HEK293 (cell line): ENCODE data around the gene NAXE.

Source experiments
- CTCF ChIA-PET: fragments of 350-600 bp; formaldehyde crosslinking; extraction: SDS; loops from one replicate; lab custom pipeline; 2021; ENCODE audit warnings: antibody characterized with exemption; lab: Yijun Ruan, JAX
- POLR2A ChIA-PET: fragments of 300-600 bp; formaldehyde crosslinking; extraction: SDS; loops from one replicate; lab custom pipeline; 2020; ENCODE audit warnings: antibody characterized with exemption, inconsistent platforms; lab: Yijun Ruan, JAX
- H3K27ac ChIP-seq: fragments of 200-500 bp; sonication (Bioruptor generic); 2 replicates; pipeline ENCODE4 v1.5.1; 2014; ENCODE audit warnings: low read depth, low read length, control low read depth, inconsistent platforms; ENCODE audit errors: extremely low read depth
- H3K36me3 ChIP-seq, 2 experiments: fragments of 200-500 bp in 1 of 2; sonication (Bioruptor generic) in 1 of 2; 1 replicate in 1 of 2; 2 replicates in 1 of 2; pipeline ENCODE4 v1.5.1; 2014 to 2017; ENCODE audit warnings: inconsistent platforms in 2 of 2, low read length in 2 of 2; ENCODE audit not compliant: control insufficient read depth in 2 of 2, insufficient read depth in 1 of 2
- H3K4me1 ChIP-seq: fragments of 200-500 bp; sonication (Bioruptor generic); 2 replicates; pipeline ENCODE4 v1.5.1; 2014; ENCODE audit warnings: mild to moderate bottlenecking, low read length, inconsistent platforms; ENCODE audit not compliant: control insufficient read depth, insufficient read depth
- H3K4me3 ChIP-seq: 2 replicates; pipeline ENCODE4 v1.5.1; 2011; ENCODE audit warnings: low read depth, mild to moderate bottlenecking, control low read depth, low read length, moderate library complexity
- H3K9me3 ChIP-seq: fragments of 200-500 bp; sonication (Bioruptor generic); 2 replicates; pipeline ENCODE4 v1.5.1; 2014; ENCODE audit warnings: low read depth, low read length, inconsistent platforms; ENCODE audit not compliant: control insufficient read depth, insufficient read depth
- PBX3 ChIP-seq: sonication (generic); formaldehyde crosslinking; IDR thresholded peaks from 2 replicates; pipeline ENCODE4 v1.8.1; 2022; ENCODE audit warnings: mild to moderate bottlenecking, moderate library complexity, missing genetic modification reagents
- ZBTB17 ChIP-seq: fragments of 450-650 bp; formaldehyde crosslinking; IDR thresholded peaks from 2 replicates; pipeline ENCODE4 v1.5.1; 2016; ENCODE audit warnings: missing biosample characterization, missing genetic modification characterization
- ZBTB21 ChIP-seq: fragments of 450-650 bp; formaldehyde crosslinking; IDR thresholded peaks from 2 replicates; pipeline ENCODE4 v1.5.1; 2017; ENCODE audit warnings: missing biosample characterization, missing genetic modification characterization
- ZBTB48 ChIP-seq: fragments of 450-650 bp; formaldehyde crosslinking; IDR thresholded peaks from 2 replicates; pipeline ENCODE4 v1.5.1; 2016; ENCODE audit warnings: missing biosample characterization, missing genetic modification characterization
- ZFP37 ChIP-seq: fragments of 450-650 bp; formaldehyde crosslinking; IDR thresholded peaks from 2 replicates; pipeline ENCODE4 v1.5.1; 2016; ENCODE audit warnings: missing biosample characterization, missing genetic modification characterization
- ZNF121 ChIP-seq: fragments of 450-650 bp; formaldehyde crosslinking; IDR thresholded peaks from 2 replicates; pipeline ENCODE4 v1.5.1; 2016; ENCODE audit warnings: missing biosample characterization, missing genetic modification characterization
- ZNF24 ChIP-seq: fragments of 450-650 bp; formaldehyde crosslinking; IDR thresholded peaks from 2 replicates; pipeline ENCODE4 v1.5.1; 2016; ENCODE audit warnings: missing biosample characterization, missing genetic modification characterization
- ZNF423 ChIP-seq: fragments of 450-650 bp; formaldehyde crosslinking; IDR thresholded peaks from 2 replicates; pipeline ENCODE4 v1.5.1; 2016; ENCODE audit warnings: missing biosample characterization, missing genetic modification characterization
- ZNF488 ChIP-seq: fragments of 450-650 bp; formaldehyde crosslinking; IDR thresholded peaks from 2 replicates; pipeline ENCODE4 v1.5.1; 2016; ENCODE audit warnings: missing biosample characterization, missing genetic modification characterization
- ZNF560 ChIP-seq: fragments of 450-650 bp; formaldehyde crosslinking; IDR thresholded peaks from 2 replicates; pipeline ENCODE4 v1.5.1; 2017; ENCODE audit warnings: missing biosample characterization, missing genetic modification characterization, borderline replicate concordance
- ZNF645 ChIP-seq: fragments of 450-650 bp; formaldehyde crosslinking; IDR thresholded peaks from 2 replicates; pipeline ENCODE4; 2016; ENCODE audit warnings: missing biosample characterization, missing genetic modification characterization
- ZNF658 ChIP-seq: fragments of 450-650 bp; formaldehyde crosslinking; IDR thresholded peaks from 2 replicates; pipeline ENCODE4; 2016; ENCODE audit warnings: missing biosample characterization, missing genetic modification characterization
- ZNF768 ChIP-seq: fragments of 450-650 bp; formaldehyde crosslinking; IDR thresholded peaks from 2 replicates; pipeline ENCODE4 v1.5.1; 2018; ENCODE audit warnings: missing biosample characterization, mild to moderate bottlenecking, missing genetic modification characterization
- ZNF777 ChIP-seq: fragments of 450-650 bp; formaldehyde crosslinking; IDR thresholded peaks from 2 replicates; pipeline ENCODE4 v1.5.1; 2017; ENCODE audit warnings: missing biosample characterization, missing genetic modification characterization, borderline replicate concordance
- TF ChIP-seq, protein P1 (sequence below): fragments of 450-650 bp; formaldehyde crosslinking; IDR thresholded peaks from 2 replicates; pipeline ENCODE4 v1.5.1; 2016; ENCODE audit warnings: missing biosample characterization, missing genetic modification characterization
- TF ChIP-seq, protein P2 (sequence below): fragments of 450-650 bp; formaldehyde crosslinking; IDR thresholded peaks from 2 replicates; pipeline ENCODE4 v1.5.1; 2016; ENCODE audit warnings: missing biosample characterization, missing genetic modification characterization
- TF ChIP-seq, protein P3 (sequence below): fragments of 450-650 bp; formaldehyde crosslinking; IDR thresholded peaks from 2 replicates; pipeline ENCODE4 v1.5.1; 2017; ENCODE audit warnings: missing biosample characterization, mild to moderate bottlenecking, missing genetic modification characterization, moderate library complexity
- TF ChIP-seq, protein P4 (sequence below): fragments of 450-650 bp; formaldehyde crosslinking; IDR thresholded peaks from 2 replicates; pipeline ENCODE4 v1.5.1; 2016; ENCODE audit warnings: missing biosample characterization, missing genetic modification characterization

NAXE gene

GRCh38 chr1:156592910-156593660 lies 1.5 kb downstream of the NAXE start:
- ChIA-PET POLR2A (interaction anchor here (1.0 to 2.1 kb wide), 4 partner anchors 11 to 136 kb away, joined by 3 to 9 read pairs (median 6); partner anchors contain the start of gene MEF2D), CTCF (interaction anchor here (0.5 to 2.0 kb wide), 8 partner anchors 8 to 325 kb away, joined by 3 to 7 read pairs (median 4); no protein-coding TSS in a partner anchor)

More at GRCh38 chr1:156592910-156593660, 1.5 kb downstream of the NAXE start:
- Histone ChIP-seq H3K36me3 (peaks cover 0 to 58% of the 10 kb centered on the region in 2 experiments; a peak in 1 of 3 replicates), H3K27ac (no peak overlapping the region), H3K9me3 (no peaks in the 10 kb centered on the region), H3K4me3 (no peak overlapping the region), H3K4me1 (no peaks in the 10 kb centered on the region)
- TF ChIP-seq ZNF423 (no peak), ZNF560 (tag by site-specific recombination) (no peak), ZFP37 (tag by site-specific recombination) (no peak), ZNF658 (no peak), ZNF24 (tag by site-specific recombination) (peak; percentile 21; the same call in 1 of the 2 replicates), ZNF121 (no peak), ZNF777 (tag by site-specific recombination) (no peak), ZNF488 (tag by site-specific recombination) (no peak), ZBTB48 (peak; percentile 13), ZNF645 (tag by site-specific recombination) (no peak), PBX3 (no peak), ZBTB21 (tag by site-specific recombination) (no peak), ZNF768 (no peak), ZBTB17 (tag by site-specific recombination) (peak; percentile 48; the same call in 1 of the 2 replicates)
- TF ChIP-seq, protein P1, sequence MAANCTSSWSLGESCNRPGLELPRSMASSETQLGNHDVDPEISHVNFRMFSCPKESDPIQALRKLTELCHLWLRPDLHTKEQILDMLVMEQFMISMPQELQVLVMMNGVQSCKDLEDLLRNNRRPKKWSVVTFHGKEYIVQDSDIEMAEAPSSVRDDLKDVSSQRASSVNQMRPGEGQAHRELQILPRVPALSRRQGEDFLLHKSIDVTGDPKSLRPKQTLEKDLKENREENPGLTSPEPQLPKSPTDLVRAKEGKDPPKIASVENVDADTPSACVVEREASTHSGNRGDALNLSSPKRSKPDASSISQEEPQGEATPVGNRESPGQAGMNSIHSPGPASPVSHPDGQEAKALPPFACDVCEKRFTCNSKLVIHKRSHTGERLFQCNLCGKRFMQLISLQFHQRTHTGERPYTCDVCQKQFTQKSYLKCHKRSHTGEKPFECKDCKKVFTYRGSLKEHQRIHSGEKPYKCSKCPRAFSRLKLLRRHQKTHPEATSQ (tag by site-specific recombination), result no peak
- TF ChIP-seq, protein P2, sequence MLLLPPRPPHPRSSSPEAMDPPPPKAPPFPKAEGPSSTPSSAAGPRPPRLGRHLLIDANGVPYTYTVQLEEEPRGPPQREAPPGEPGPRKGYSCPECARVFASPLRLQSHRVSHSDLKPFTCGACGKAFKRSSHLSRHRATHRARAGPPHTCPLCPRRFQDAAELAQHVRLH (tag by site-specific recombination), result 0 out of 2 replicates have a peak, but pooled peaks have one; percentile 48
- TF ChIP-seq, protein P3, sequence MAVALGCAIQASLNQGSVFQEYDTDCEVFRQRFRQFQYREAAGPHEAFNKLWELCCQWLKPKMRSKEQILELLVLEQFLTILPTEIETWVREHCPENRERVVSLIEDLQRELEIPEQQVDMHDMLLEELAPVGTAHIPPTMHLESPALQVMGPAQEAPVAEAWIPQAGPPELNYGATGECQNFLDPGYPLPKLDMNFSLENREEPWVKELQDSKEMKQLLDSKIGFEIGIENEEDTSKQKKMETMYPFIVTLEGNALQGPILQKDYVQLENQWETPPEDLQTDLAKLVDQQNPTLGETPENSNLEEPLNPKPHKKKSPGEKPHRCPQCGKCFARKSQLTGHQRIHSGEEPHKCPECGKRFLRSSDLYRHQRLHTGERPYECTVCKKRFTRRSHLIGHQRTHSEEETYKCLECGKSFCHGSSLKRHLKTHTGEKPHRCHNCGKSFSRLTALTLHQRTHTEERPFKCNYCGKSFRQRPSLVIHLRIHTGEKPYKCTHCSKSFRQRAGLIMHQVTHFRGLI (tag by site-specific recombination), result no peak
- TF ChIP-seq, protein P4, sequence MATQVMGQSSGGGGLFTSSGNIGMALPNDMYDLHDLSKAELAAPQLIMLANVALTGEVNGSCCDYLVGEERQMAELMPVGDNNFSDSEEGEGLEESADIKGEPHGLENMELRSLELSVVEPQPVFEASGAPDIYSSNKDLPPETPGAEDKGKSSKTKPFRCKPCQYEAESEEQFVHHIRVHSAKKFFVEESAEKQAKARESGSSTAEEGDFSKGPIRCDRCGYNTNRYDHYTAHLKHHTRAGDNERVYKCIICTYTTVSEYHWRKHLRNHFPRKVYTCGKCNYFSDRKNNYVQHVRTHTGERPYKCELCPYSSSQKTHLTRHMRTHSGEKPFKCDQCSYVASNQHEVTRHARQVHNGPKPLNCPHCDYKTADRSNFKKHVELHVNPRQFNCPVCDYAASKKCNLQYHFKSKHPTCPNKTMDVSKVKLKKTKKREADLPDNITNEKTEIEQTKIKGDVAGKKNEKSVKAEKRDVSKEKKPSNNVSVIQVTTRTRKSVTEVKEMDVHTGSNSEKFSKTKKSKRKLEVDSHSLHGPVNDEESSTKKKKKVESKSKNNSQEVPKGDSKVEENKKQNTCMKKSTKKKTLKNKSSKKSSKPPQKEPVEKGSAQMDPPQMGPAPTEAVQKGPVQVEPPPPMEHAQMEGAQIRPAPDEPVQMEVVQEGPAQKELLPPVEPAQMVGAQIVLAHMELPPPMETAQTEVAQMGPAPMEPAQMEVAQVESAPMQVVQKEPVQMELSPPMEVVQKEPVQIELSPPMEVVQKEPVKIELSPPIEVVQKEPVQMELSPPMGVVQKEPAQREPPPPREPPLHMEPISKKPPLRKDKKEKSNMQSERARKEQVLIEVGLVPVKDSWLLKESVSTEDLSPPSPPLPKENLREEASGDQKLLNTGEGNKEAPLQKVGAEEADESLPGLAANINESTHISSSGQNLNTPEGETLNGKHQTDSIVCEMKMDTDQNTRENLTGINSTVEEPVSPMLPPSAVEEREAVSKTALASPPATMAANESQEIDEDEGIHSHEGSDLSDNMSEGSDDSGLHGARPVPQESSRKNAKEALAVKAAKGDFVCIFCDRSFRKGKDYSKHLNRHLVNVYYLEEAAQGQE, result no peak
